Esophagus squamous epithelium (tissue), 5 donors: ENCODE measurements around the gene IFNGR2. TPM values are rescaled to one million over a fixed set of nuclear protein-coding genes. Genes with fewer than 3 reads are reported as not detected.
"Not testable (repeated sequence)": the region's sequence is repeated elsewhere in the genome, so short reads cannot be mapped to it uniquely, and the experiment has no call there.

Experiments
- DNase-seq: peaks from one replicate; lab custom pipeline; 2025; lab: John Stamatoyannopoulos, UW
- H3K27ac ChIP-seq, 4 donors: fragments of 200-600 bp; sonication (generic); one replicate each; pipeline ENCODE4 v1.5.1; 2016 to 2019; ENCODE audit warnings: mild to moderate bottlenecking in 1 of 4
- H3K27me3 ChIP-seq, 4 donors: fragments of 200-600 bp; sonication (generic); 1 replicate in 3 of 4; 2 replicates in 1 of 4; pipeline versions ENCODE4 v1.5.1 to v1.6.0; 2017 to 2021; ENCODE audit warnings: antibody characterized with exemption in 1 of 4
- H3K36me3 ChIP-seq, 3 donors: fragments of 200-600 bp; sonication (generic); one replicate each; pipeline ENCODE4 v1.5.1; 2016 to 2019
- H3K4me1 ChIP-seq, 3 donors: fragments of 200-600 bp; sonication (generic); one replicate each; pipeline ENCODE4 v1.5.1; 2017 to 2019
- H3K4me3 ChIP-seq, 4 donors: fragments of 200-600 bp; sonication (generic); 1 replicate in 3 of 4; 2 replicates in 1 of 4; pipeline ENCODE4 v1.5.1; 2016 to 2019; ENCODE audit warnings: mild to moderate bottlenecking in 2 of 4, moderate library complexity in 1 of 4
- H3K9me3 ChIP-seq, 3 donors: fragments of 200-600 bp; sonication (generic); one replicate each; pipeline ENCODE4 v1.5.1; 2016 to 2019
- POLR2A ChIP-seq, 4 donors: fragments of 450-650 bp; IDR thresholded peaks; one replicate each; pipeline ENCODE4 v1.6.1; 2017; ENCODE audit warnings: antibody characterized with exemption in 4 of 4, mild to moderate bottlenecking in 4 of 4, moderate library complexity in 3 of 4
- WGBS, 2 donors: methylation state at CpG; one replicate each; pipeline ENCODE4 v1.1.5; 2018; 5-methylcytosine and 5-hydroxymethylcytosine counted together
- intact Hi-C: fragments of 100-400 bp; cut with DNase I; formaldehyde crosslinking; loops from one replicate; pipeline ENCODE4 v1.15.0; 2022
- total RNA-seq, 4 donors: library from RNA; depleted of rRNA; stranded (reverse); fragments of >200 nt; gene quantifications; one replicate each; pipeline ENCODE4 v1.1.0, GENCODE V29; 2016
- TF ChIP-seq, protein P1 (sequence below), 6 experiments: fragments of 450-650 bp in 4 of 6; fragments of 200-600 bp in 2 of 6; sonication (generic) in 2 of 6; IDR thresholded peaks; one replicate each; pipeline ENCODE4 v1.5.1; 2016 to 2019; ENCODE audit warnings: antibody characterized with exemption in 6 of 6, mild to moderate bottlenecking in 4 of 6, moderate library complexity in 4 of 6
- donor health status: DM: yes; HTN: yes; CAD: no.

The IFNGR2 gene
- total RNA-seq, 4 donors from 2014 or later = 43.0 to 65.6 (median 61.1) TPM

DNA sequence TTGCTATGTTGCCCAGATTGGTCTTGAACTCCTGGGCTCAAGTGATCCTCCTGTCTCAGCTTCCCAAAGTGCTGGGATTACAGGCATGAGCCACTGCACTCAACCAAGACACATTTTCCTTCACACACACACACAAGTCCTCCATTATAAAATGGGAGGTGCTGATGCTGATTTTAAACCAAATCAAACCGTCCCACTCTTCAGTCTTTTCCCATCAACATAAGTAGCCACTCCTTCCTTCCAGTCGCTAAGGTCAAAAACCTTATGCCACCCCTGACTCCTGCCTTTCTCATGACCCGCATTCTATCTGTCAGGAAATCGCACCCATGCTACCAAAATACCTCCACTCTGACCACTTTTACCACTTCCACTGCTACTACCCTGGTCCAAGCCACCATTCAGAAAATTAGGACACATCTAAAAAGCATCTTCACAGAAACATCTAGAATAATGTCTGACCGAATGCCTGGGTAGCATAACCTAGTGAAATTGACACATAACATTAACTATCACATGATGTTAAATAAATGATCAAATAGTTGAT is 28.0 kb upstream of the IFNGR2 start:
- DNase-seq = no peak
- intact Hi-C loops = no loop called here
- TF ChIP-seq, protein P1, sequence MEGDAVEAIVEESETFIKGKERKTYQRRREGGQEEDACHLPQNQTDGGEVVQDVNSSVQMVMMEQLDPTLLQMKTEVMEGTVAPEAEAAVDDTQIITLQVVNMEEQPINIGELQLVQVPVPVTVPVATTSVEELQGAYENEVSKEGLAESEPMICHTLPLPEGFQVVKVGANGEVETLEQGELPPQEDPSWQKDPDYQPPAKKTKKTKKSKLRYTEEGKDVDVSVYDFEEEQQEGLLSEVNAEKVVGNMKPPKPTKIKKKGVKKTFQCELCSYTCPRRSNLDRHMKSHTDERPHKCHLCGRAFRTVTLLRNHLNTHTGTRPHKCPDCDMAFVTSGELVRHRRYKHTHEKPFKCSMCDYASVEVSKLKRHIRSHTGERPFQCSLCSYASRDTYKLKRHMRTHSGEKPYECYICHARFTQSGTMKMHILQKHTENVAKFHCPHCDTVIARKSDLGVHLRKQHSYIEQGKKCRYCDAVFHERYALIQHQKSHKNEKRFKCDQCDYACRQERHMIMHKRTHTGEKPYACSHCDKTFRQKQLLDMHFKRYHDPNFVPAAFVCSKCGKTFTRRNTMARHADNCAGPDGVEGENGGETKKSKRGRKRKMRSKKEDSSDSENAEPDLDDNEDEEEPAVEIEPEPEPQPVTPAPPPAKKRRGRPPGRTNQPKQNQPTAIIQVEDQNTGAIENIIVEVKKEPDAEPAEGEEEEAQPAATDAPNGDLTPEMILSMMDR (IDR thresholded peaks at IDR 0.05) = no peak
- no peak for TF ChIP-seq POLR2A (IDR thresholded peaks at IDR 0.05)
- Histone ChIP-seq H3K27me3 (no peaks in the 10 kb centered on the region), H3K36me3 (no peaks in the 10 kb centered on the region), H3K4me1 (peaks cover 2 to 42% (median 22%) of the 10 kb centered on the region in 3 donors), H3K9me3 (peaks cover 0 to 4% (median 3%) of the 10 kb centered on the region in 3 donors), H3K4me3 (no peak overlapping the region), H3K27ac (peak overlapping the region in 3 of 4 donors; percentile 19 to 74 (median 36))
- WGBS, 2 donors = 66 to 74% methylated on average over 5 of the region's 5 CpGs

DNA sequence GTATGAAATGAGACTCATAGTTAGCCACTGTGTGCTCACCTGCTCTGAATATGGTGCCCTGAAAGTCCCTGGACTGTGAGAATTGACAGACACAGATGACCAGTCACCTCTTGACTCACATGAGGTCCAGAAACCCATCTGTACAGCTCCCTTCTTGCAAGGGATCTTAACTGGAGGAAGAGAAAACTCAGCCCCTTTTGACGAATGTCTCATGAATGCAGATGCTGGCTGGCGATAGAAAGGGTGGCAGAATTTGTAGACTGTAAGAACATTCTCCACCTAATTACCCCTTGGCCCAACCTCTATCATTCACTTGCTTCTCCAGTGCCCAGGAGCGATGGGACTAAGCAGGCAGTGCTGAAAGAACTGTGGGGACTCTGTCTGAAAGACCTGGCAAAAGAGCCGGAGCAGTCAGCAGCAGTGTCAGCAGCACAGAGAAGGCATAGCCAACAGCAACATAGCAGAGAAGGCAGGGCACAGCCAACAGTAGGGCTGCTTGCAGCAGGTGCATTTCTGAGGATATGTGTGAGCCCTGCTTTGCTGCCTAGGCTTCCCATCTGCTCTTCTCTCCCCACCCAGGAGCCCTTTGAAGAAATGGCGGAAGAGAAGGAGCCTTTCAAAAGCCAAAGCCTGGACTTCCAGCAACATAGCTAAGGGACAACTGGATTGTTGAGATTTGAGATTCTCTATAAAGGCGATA is 25.8 kb upstream of the IFNGR2 start:
- no peak overlapping the region for H3K4me3 ChIP-seq
- 87 to 89% methylated on average over 4 to 6 of the region's 6 CpGs for WGBS, 2 donors
- no peak overlapping the region for H3K27ac ChIP-seq
- no peak for TF ChIP-seq POLR2A (IDR thresholded peaks at IDR 0.05)
- TF ChIP-seq, protein P1 (IDR thresholded peaks at IDR 0.05) = no peak
- H3K4me1 ChIP-seq = peaks cover 16 to 64% (median 42%) of the 10 kb centered on the region in 3 donors
- no peaks in the 10 kb centered on the region for H3K36me3 ChIP-seq
- no peaks in the 10 kb centered on the region for H3K9me3 ChIP-seq
- intact Hi-C loops = no loop called here
- DNase-seq = no peak
- no peaks in the 10 kb centered on the region for H3K27me3 ChIP-seq

DNA sequence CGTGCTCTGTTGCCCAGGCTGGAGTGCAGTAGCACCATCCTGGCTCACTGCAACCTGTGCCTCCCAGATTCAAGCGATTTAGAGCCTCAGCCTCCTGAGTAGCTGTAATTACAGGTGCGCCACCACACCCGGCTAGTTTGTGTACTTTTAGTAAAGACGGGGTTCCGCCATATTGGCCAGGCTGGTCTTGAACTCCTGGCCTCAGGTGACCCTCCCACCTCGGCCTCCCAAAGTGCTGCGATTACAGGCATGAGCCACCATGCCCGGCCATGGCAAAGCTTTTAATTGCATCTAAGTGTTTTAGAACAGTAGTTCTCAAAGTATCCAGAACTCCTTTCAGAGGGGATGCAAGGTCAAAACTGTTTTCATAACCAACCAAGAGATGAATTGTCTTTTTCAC is 25.1 kb upstream of the IFNGR2 start:
- Histone ChIP-seq H3K27ac (no peak overlapping the region), H3K27me3 (no peaks in the 10 kb centered on the region), H3K4me3 (no peak overlapping the region), H3K9me3 (no peaks in the 10 kb centered on the region), H3K36me3 (no peaks in the 10 kb centered on the region), H3K4me1 (peaks cover 23 to 70% (median 50%) of the 10 kb centered on the region in 3 donors)
- no peak for DNase-seq
- no peak for TF ChIP-seq POLR2A (IDR thresholded peaks at IDR 0.05)
- TF ChIP-seq, protein P1 (IDR thresholded peaks at IDR 0.05) = no peak
- 90 to 92% methylated on average over 4 to 9 of the region's 9 CpGs for WGBS, 2 donors
- intact Hi-C loops = no loop called here

DNA sequence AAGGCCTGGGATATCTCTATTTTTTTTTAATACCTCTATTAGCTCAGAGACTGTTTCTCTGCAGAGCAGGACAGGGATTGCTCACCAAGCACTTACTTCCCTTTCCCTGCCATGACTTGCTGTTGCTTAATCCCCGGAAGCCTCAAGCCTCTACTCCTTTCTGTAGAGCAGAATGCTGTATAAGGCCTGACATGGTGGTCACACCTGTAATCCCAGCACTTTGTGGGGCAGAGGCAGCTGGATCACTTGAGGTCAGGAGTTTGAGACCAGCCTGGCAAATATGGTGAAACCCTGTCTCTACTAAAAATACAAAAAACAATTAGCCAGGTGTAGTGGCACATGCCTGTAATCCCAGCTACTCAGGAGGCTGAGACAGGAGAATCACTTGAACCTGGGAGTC is 23.3 kb upstream of the IFNGR2 start:
- 17 to 18% methylated on average over 1 of the region's 1 CpG for WGBS, 2 donors
- intact Hi-C loops, DNase-seq, H3K9me3 ChIP-seq, H3K27me3 ChIP-seq, H3K4me3 ChIP-seq, H3K36me3 ChIP-seq: not testable (repeated sequence)
- peaks cover 23 to 69% (median 47%) of the 10 kb centered on the region in 3 donors for H3K4me1 ChIP-seq
- peak overlapping the region; percentile 88 to 90 (median 90) for H3K27ac ChIP-seq

DNA sequence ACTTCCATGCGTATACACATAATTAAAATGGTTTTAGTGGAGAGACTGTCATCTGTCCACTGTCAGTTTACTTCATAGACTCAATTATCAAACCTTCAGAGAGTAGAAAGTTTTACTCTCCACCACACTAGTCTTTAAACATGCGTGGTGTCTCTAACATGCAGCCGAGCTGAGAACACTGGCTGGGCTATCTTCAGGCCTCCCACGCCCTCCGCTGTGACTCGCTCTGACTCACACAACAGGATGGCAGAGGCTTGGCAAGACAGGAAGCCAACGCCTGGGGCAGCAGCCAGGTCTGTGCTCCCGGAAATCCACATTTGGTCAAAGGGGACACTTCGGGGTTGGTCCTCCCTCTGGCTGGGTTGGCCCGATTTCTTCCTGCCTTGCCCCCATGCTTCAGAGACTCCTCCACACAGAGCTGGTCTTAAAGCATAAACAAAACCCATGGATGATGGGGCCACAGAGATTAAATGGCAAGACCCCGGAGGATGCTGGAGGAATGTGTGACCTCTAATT is 22.7 kb upstream of the IFNGR2 start:
- no peaks in the 10 kb centered on the region for H3K36me3 ChIP-seq
- H3K4me1 ChIP-seq = peaks cover 23 to 68% (median 47%) of the 10 kb centered on the region in 3 donors
- peak in 2 of 4 donors; percentile 40 to 60 for TF ChIP-seq POLR2A (IDR thresholded peaks at IDR 0.05)
- TF ChIP-seq, protein P1 (IDR thresholded peaks at IDR 0.05) = no peak
- H3K4me3 ChIP-seq = peak overlapping the region in 1 of 4 donors; percentile 22
- H3K9me3 ChIP-seq = no peaks in the 10 kb centered on the region
- peak overlapping the region; percentile 88 to 90 (median 90) for H3K27ac ChIP-seq
- intact Hi-C loops = no loop called here
- WGBS, 2 donors = 9 to 11% methylated on average over 6 to 11 of the region's 11 CpGs
- no peaks in the 10 kb centered on the region for H3K27me3 ChIP-seq
- DNase-seq = peak; percentile 86

DNA sequence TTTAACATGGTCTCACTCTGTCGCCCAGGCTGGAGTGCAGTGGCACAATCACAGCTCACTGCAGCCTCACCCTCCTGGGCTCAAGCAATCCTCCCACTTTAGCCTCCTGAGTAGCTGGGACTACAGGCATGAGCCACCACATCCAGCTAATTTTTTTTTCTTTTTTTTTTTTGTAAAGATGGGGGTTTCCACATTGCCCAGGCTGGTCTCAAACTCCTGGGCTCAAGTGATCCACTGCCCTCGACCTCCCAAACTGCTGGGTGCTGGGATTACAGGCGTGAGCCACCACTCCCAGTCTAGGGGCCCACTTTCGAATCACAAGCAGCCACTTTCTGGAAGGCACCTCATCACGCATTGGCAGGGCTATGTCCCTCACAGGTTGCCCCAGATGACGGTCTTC is 21.8 kb upstream of the IFNGR2 start:
- H3K27ac ChIP-seq = peak overlapping the region; percentile 69 to 90 (median 84)

More for the DNA sequence above, 21.8 kb upstream of the IFNGR2 start:
- H3K9me3 ChIP-seq, DNase-seq, H3K36me3 ChIP-seq, intact Hi-C loops, H3K4me3 ChIP-seq, H3K27me3 ChIP-seq: not testable (repeated sequence)
- 71 to 77% methylated on average over 5 to 6 of the region's 6 CpGs for WGBS, 2 donors
- peaks cover 23 to 68% (median 47%) of the 10 kb centered on the region in 3 donors for H3K4me1 ChIP-seq
